K562 (cell line): ENCODE measurements around the gene NGRN. TPM values are rescaled to one million over a fixed set of nuclear protein-coding genes. Genes with fewer than 3 reads are reported as not detected.
A peak's percentile ranks its signal among the peaks of the same experiment; 100 is the strongest.

Experiments
- ATAC-seq: fragments of 200-7000 bp; cut with Tn5 transposase; 3 replicates; pipeline ENCODE4 v1.9.1; 2020; ENCODE audit warnings: moderate library complexity
- BruUV-seq: library from RNA; stranded (reverse); fragments of 400-500 nt; replicated peaks from 2 replicates; lab custom pipeline; 2021; lab: Mats Ljungman, UMichigan
- CTCF ChIA-PET: fragments of 300-600 bp; formaldehyde crosslinking; extraction: SDS; loops from one replicate; lab custom pipeline; 2021; ENCODE audit warnings: low intra/inter-chr PET ratio; lab: Yijun Ruan, JAX
- POLR2A ChIA-PET: fragments of 300-600, 350-650 bp; sonication (Branson Sonifier 250); formaldehyde crosslinking; extraction: SDS; loops from one replicate; lab custom pipeline; 2021; ENCODE audit warnings: antibody characterized with exemption, inconsistent platforms; lab: Yijun Ruan, JAX
- DNase-seq, 4 experiments: peaks; one replicate each; pipeline versions ENCODE4 v3.0.0 to v3.0.0-alpha.2; 2011 to 2018; ENCODE audit warnings: low spot score in 3 of 4, mixed read lengths in 3 of 4; ENCODE audit errors: extremely low read depth in 1 of 4
- FAIRE-seq: peaks from 2 replicates; lab custom pipeline; 2011; peaks lifted over from hg19 to GRCh38; lab: Jason Lieb, UNC
- H2AFZ ChIP-seq: 2 replicates; pipeline ENCODE4 v1.6.0; 2011; ENCODE audit warnings: low read depth, low read length, control low read depth, inconsistent platforms
- H3K27ac ChIP-seq: fragments of 200-600 bp; 3 replicates; pipeline ENCODE4 v1.8.0; 2011; ENCODE audit warnings: low read depth, mild to moderate bottlenecking, control low read depth, inconsistent platforms, low read length, moderate library complexity, mixed read lengths; ENCODE audit errors: extremely low read depth
- H3K27me3 ChIP-seq, 2 experiments: fragments of 300-600 bp in 1 of 2; 2 replicates in 1 of 2; 3 replicates in 1 of 2; pipeline versions ENCODE4 v1.6.0 to v1.8.0; 2011; ENCODE audit warnings: inconsistent platforms in 2 of 2, low read length in 2 of 2, mild to moderate bottlenecking in 1 of 2, mixed read lengths in 1 of 2, moderate library complexity in 1 of 2; ENCODE audit not compliant: control insufficient read depth in 2 of 2, insufficient read depth in 2 of 2
- H3K36me3 ChIP-seq: fragments of 300-600 bp; 3 replicates; pipeline ENCODE4 v1.8.0; 2011; ENCODE audit warnings: mild to moderate bottlenecking, low read length, inconsistent platforms; ENCODE audit not compliant: control insufficient read depth, insufficient read depth
- H3K4me1 ChIP-seq, 2 experiments: fragments of 200-600 bp in 1 of 2; replicated peaks in 1 of 2; 2 replicates in 1 of 2; 3 replicates in 1 of 2; pipeline versions ENCODE4 v1.5.1 to v1.8.0; 2011; ENCODE audit warnings: inconsistent platforms in 2 of 2, low read length in 2 of 2, mild to moderate bottlenecking in 1 of 2, mixed read lengths in 1 of 2, moderate library complexity in 1 of 2; ENCODE audit not compliant: control insufficient read depth in 2 of 2, insufficient read depth in 2 of 2
- H3K4me2 ChIP-seq: 2 replicates; pipeline ENCODE4 v1.6.1; 2011; ENCODE audit warnings: low read length, control low read depth, inconsistent platforms, mixed read lengths; ENCODE audit not compliant: insufficient read depth
- H3K4me3 ChIP-seq: fragments of 200-600 bp; sonication (generic), shearing (Covaris generic); 2 replicates; pipeline ENCODE4 v1.5.1; 2016; ENCODE audit warnings: control low read depth, inconsistent platforms
- H3K79me2 ChIP-seq: fragments of 200-600 bp; 3 replicates; pipeline ENCODE4 v1.8.0; 2011; ENCODE audit warnings: low read length, inconsistent platforms; ENCODE audit not compliant: control insufficient read depth, insufficient read depth
- H3K9ac ChIP-seq, 2 experiments: 2 replicates each; pipeline versions ENCODE4 v1.6.0 to v1.6.1; 2011; ENCODE audit warnings: low read depth in 2 of 2, low read length in 2 of 2, control low read depth in 1 of 2, inconsistent platforms in 1 of 2, mild to moderate bottlenecking in 1 of 2, mixed read lengths in 1 of 2; ENCODE audit not compliant: insufficient read depth in 1 of 2
- H3K9me1 ChIP-seq: one replicate; pipeline ENCODE4 v1.6.0; 2011; ENCODE audit warnings: inconsistent platforms, mild to moderate bottlenecking, low read length, moderate library complexity; ENCODE audit not compliant: control insufficient read depth, insufficient read depth
- H3K9me3 ChIP-seq: replicated peaks from 2 replicates; pipeline ENCODE4 v1.5.1; 2011; ENCODE audit warnings: low read depth, low read length, inconsistent platforms; ENCODE audit not compliant: control insufficient read depth, insufficient read depth
- H4K20me1 ChIP-seq: replicated peaks from 2 replicates; pipeline ENCODE4 v1.6.1; 2011; ENCODE audit warnings: low read length, inconsistent platforms, mixed read lengths; ENCODE audit not compliant: control insufficient read depth, insufficient read depth
- BCL6 ChIP-seq: fragments of 250-450 bp; sonication (Bioruptor Pico); IDR thresholded peaks from 2 replicates; pipeline ENCODE4 v1.4.0; 2020
- CCAR2 ChIP-seq: fragments of 200-400 bp; formaldehyde crosslinking; IDR thresholded peaks from 2 replicates; pipeline ENCODE4 v1.6.1; 2017; ENCODE audit warnings: mild to moderate bottlenecking, low read depth, low read length
- CREB1 ChIP-seq, 2 experiments: sonication (generic) in 1 of 2; formaldehyde crosslinking in 1 of 2; IDR thresholded peaks; 2 replicates each; pipeline versions ENCODE4 v1.6.1 to v1.8.0; 2012 to 2022; ENCODE audit warnings: inconsistent platforms in 1 of 2, mild to moderate bottlenecking in 1 of 2, missing genetic modification reagents in 1 of 2, moderate library complexity in 1 of 2
- ETV5 ChIP-seq: sonication (generic); formaldehyde crosslinking; IDR thresholded peaks from 2 replicates; pipeline ENCODE4 v1.4.0; 2020; ENCODE audit warnings: low read depth, mild to moderate bottlenecking, missing genetic modification reagents
- MEIS2 ChIP-seq: fragments of 450-650 bp; IDR thresholded peaks from 2 replicates; pipeline ENCODE4 v1.6.1; 2014; ENCODE audit warnings: mild to moderate bottlenecking; ENCODE audit not compliant: partially characterized antibody
- SMC3 ChIP-seq: conservative IDR thresholded peaks from 2 replicates; pipeline ENCODE4 v1.6.1; 2011; ENCODE audit warnings: low read depth, low read length, improper control_type of control experiment; ENCODE audit not compliant: insufficient read depth
- ZNF551 ChIP-seq: fragments of 250-450 bp; sonication (Bioruptor Pico); IDR thresholded peaks from 2 replicates; pipeline ENCODE4 v1.5.0; 2021; ENCODE audit warnings: mild to moderate bottlenecking, moderate library complexity
- ZNF764 ChIP-seq: fragments of 250-450 bp; sonication (Bioruptor Pico); IDR thresholded peaks from 2 replicates; pipeline ENCODE4 v1.4.0; 2020; ENCODE audit warnings: low read depth, mild to moderate bottlenecking, moderate library complexity
- WGBS: fragments of 100-300 bp; shearing (Covaris generic); methylation state at CpG from one replicate; pipeline ENCODE4 v1.1.6; 2016; ENCODE audit warnings: low coverage, mixed read lengths; ENCODE audit not compliant: insufficient coverage; ENCODE audit errors: missing lambda C conversion rate; 5-methylcytosine and 5-hydroxymethylcytosine counted together
- in situ Hi-C: fragments of 300-500 bp; cut with MboI; formaldehyde crosslinking; loops from 4 replicates; pipeline ENCODE4 v1.15.0; 2018; ENCODE audit warnings: inconsistent platforms, mixed read lengths
- intact Hi-C: fragments of 100-400 bp; cut with micrococcal nuclease; formaldehyde crosslinking; loops from 2 replicates; pipeline ENCODE4 v1.14.2; 2022
- polyA plus RNA-seq, 8 experiments: library from polyadenylated mRNA; depleted of rRNA in 4 of 8; stranded (reverse) in 5 of 8; unstranded in 3 of 8; fragments of >200 nt; fragmentation: Nextera tagmentation in 2 of 8; fragmentation: Illumina TruSeq in 1 of 8; extraction: Ambion mirVana in 2 of 8; extraction: Trizol in 1 of 8; gene quantifications; 2 replicates each; pipeline versions ENCODE4 v1.2.1 to v1.2.3, GENCODE V29; 2011 to 2014; ENCODE audit warnings: inconsistent platforms in 1 of 8, missing spikeins in 1 of 8
- total RNA-seq, 7 experiments: library from RNA; depleted of rRNA in 6 of 7; stranded (reverse); fragments of >200 nt in 6 of 7; fragmentation: Illumina TruSeq in 2 of 7; extraction: Trizol in 2 of 7; gene quantifications; 2 replicates each; pipeline versions ENCODE4 v1.2.1 to v1.2.3, GENCODE V29; 2011 to 2021; ENCODE audit warnings: low replicate concordance in 1 of 7
- TF ChIP-seq, protein P1 (sequence below), 2 experiments: fragments of 450-650 bp in 1 of 2; sonication (generic) in 1 of 2; formaldehyde crosslinking in 1 of 2; IDR thresholded peaks in 1 of 2; conservative IDR thresholded peaks in 1 of 2; 2 replicates each; pipeline versions ENCODE4 v1.6.1 to v1.8.1; 2016 to 2023; ENCODE audit warnings: mild to moderate bottlenecking in 2 of 2, moderate library complexity in 2 of 2, inconsistent platforms in 1 of 2, missing genetic modification reagents in 1 of 2
- TF ChIP-seq, protein P2 (sequence below), 2 experiments: fragments of 450-650 bp in 1 of 2; sonication (generic) in 1 of 2; formaldehyde crosslinking in 1 of 2; IDR thresholded peaks; 2 replicates each; pipeline versions ENCODE4 v1.7.1 to v1.9.0; 2016 to 2022; ENCODE audit warnings: inconsistent platforms in 1 of 2, mild to moderate bottlenecking in 1 of 2, missing genetic modification reagents in 1 of 2

NGRN gene
- total and polyA plus RNA-seq, 9 of the 15 experiments (the other 6 are each of a cell fraction or from before 2014, with no cell fraction given), result 14.0 to 73.4 (median 60.0) TPM

GRCh38 chr15:90239371-90239770 lies 26.1 kb upstream of the NGRN start (continued):
- TF ChIP-seq, protein P1, sequence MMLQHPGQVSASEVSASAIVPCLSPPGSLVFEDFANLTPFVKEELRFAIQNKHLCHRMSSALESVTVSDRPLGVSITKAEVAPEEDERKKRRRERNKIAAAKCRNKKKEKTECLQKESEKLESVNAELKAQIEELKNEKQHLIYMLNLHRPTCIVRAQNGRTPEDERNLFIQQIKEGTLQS (IDR thresholded peaks at IDR 0.05), result no peak
- TF ChIP-seq, protein P1 (CRISPR knock-in tag; conservative IDR thresholded peaks at IDR 0.05), result no peak
- TF ChIP-seq CCAR2 (no peak), SMC3 (no peak), ZNF764 (CRISPR knock-in tag) (no peak), MEIS2 (peak; percentile 34), CREB1 (IDR thresholded peaks at IDR 0.05) (no peak), CREB1 (CRISPR knock-in tag; IDR thresholded peaks at IDR 0.05) (no peak)
- TF ChIP-seq, all 486 proteins: peak for 12

DNA sequence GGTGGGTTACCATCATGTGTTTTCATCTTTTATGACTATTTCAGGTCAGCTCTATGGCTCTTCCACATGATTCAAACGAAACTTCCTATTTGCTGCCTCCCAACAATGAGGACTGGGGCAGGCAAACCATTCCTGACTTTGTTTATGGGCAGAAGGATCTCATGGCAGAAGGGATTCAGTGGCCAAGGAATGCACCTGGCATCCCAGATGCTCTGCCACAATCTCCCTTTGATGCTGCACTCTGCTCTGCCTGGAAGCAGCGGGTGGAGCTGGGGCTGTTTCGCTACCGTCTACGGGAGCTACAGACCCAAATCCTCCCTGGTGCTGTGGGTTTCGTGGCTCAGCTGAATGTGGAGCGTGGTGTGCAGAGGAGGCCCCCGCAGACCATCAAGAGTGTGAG lies 24.6 kb upstream of the NGRN start:
- ChIA-PET POLR2A (interaction anchor here (0.5 to 2.2 kb wide), 6 partner anchors 9 to 645 kb away, joined by 3 to 13 read pairs (median 3); partner anchors contain the start of gene IDH2), CTCF (no interaction called here)
- 79% methylated on average over 8 of the region's 8 CpGs for WGBS
- in situ Hi-C loops, result no loop called here
- DNase-seq, result no peak
- ATAC-seq, result no peak; the same call in 2 of the 3 replicates
- H3K36me3 ChIP-seq, result peaks cover 19% of the 10 kb centered on the region; the same call in 2 of the 3 replicates
- peak overlapping the region in 1 of 2 experiments; percentile 82; a peak in 2 of 4 replicates for H3K9ac ChIP-seq
- H3K4me1 ChIP-seq, result peaks cover 21 to 27% of the 10 kb centered on the region in 2 experiments
- no peaks in the 10 kb centered on the region for H4K20me1 ChIP-seq
- peak overlapping the region; percentile 90 for H2AFZ ChIP-seq
- peak overlapping the region; percentile 74; the same call in 1 of the 3 replicates for H3K27ac ChIP-seq
- BruUV-seq, result no TSS peak
- FAIRE-seq, result no peak
- H3K9me1 ChIP-seq, result peaks cover 3% of the 10 kb centered on the region
- H3K4me3 ChIP-seq, result no peak overlapping the region
- H3K9me3 ChIP-seq, result no peaks in the 10 kb centered on the region
- H3K79me2 ChIP-seq, result no peaks in the 10 kb centered on the region
- peak overlapping the region; percentile 55 for H3K4me2 ChIP-seq
- H3K27me3 ChIP-seq, result no peaks in the 10 kb centered on the region
- intact Hi-C loops, result no loop called here
- TF ChIP-seq, protein P2, sequence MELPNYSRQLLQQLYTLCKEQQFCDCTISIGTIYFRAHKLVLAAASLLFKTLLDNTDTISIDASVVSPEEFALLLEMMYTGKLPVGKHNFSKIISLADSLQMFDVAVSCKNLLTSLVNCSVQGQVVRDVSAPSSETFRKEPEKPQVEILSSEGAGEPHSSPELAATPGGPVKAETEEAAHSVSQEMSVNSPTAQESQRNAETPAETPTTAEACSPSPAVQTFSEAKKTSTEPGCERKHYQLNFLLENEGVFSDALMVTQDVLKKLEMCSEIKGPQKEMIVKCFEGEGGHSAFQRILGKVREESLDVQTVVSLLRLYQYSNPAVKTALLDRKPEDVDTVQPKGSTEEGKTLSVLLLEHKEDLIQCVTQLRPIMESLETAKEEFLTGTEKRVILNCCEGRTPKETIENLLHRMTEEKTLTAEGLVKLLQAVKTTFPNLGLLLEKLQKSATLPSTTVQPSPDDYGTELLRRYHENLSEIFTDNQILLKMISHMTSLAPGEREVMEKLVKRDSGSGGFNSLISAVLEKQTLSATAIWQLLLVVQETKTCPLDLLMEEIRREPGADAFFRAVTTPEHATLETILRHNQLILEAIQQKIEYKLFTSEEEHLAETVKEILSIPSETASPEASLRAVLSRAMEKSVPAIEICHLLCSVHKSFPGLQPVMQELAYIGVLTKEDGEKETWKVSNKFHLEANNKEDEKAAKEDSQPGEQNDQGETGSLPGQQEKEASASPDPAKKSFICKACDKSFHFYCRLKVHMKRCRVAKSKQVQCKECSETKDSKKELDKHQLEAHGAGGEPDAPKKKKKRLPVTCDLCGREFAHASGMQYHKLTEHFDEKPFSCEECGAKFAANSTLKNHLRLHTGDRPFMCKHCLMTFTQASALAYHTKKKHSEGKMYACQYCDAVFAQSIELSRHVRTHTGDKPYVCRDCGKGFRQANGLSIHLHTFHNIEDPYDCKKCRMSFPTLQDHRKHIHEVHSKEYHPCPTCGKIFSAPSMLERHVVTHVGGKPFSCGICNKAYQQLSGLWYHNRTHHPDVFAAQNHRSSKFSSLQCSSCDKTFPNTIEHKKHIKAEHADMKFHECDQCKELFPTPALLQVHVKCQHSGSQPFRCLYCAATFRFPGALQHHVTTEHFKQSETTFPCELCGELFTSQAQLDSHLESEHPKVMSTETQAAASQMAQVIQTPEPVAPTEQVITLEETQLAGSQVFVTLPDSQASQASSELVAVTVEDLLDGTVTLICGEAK (IDR thresholded peaks at IDR 0.05), result no peak
- TF ChIP-seq, protein P2 (CRISPR knock-in tag; IDR thresholded peaks at IDR 0.05), result no peak
- TF ChIP-seq BCL6 (CRISPR knock-in tag) (no peak), ZNF551 (CRISPR knock-in tag) (no peak), ETV5 (CRISPR knock-in tag) (no peak)
